Stomach (tissue), 9 donors: Measurements from ENCODE around the gene NOS3. TPM values are rescaled to one million over a fixed set of nuclear protein-coding genes. Genes with fewer than 3 reads are reported as not detected.

Experiments used
- DNase-seq, 2 donors: peaks; one replicate each; pipeline versions ENCODE4 v3.0.0 to v3.0.0-alpha.2; 2013 to 2019
- H3K27ac ChIP-seq, 5 donors: fragments of 200-600 bp in 4 of 5; sonication (generic) in 4 of 5; one replicate each; pipeline ENCODE4 v1.5.1; 2013 to 2019; ENCODE audit warnings: mild to moderate bottlenecking in 1 of 5, moderate library complexity in 1 of 5
- H3K27me3 ChIP-seq, 3 donors: fragments of 200-600 bp; sonication (generic); one replicate each; pipeline ENCODE4 v1.5.1; 2017 to 2019; ENCODE audit warnings: mixed run types in 1 of 3
- H3K36me3 ChIP-seq, 4 donors: fragments of 200-600 bp; sonication (generic); 1 replicate in 3 of 4; 2 replicates in 1 of 4; pipeline ENCODE4 v1.5.1; 2016 to 2019
- H3K4me1 ChIP-seq, 4 donors: fragments of 200-600 bp; sonication (generic); one replicate each; pipeline ENCODE4 v1.5.1; 2016 to 2019
- H3K4me3 ChIP-seq, 4 donors: fragments of 200-600 bp; sonication (generic) in 3 of 4; one replicate each; pipeline ENCODE4 v1.5.1; 2016 to 2019; ENCODE audit warnings: mild to moderate bottlenecking in 1 of 4
- H3K9me3 ChIP-seq, 4 donors: fragments of 200-600 bp; sonication (generic); one replicate each; pipeline ENCODE4 v1.5.1; 2016 to 2019
- EP300 ChIP-seq: sonication (generic); formaldehyde crosslinking; IDR thresholded peaks from one replicate; pipeline ENCODE4 v1.6.1; 2017; ENCODE audit warnings: antibody characterized with exemption
- POLR2A ChIP-seq, 4 donors: fragments of 450-650 bp; IDR thresholded peaks; one replicate each; pipeline ENCODE4 v1.6.1; 2016; ENCODE audit warnings: antibody characterized with exemption in 4 of 4, control low read depth in 2 of 4, mild to moderate bottlenecking in 1 of 4, moderate library complexity in 1 of 4
- POLR2AphosphoS5 ChIP-seq, 3 donors: sonication (generic); formaldehyde crosslinking; IDR thresholded peaks; one replicate each; pipeline ENCODE4 v1.6.1; 2016; ENCODE audit warnings: antibody characterized with exemption in 3 of 3
- WGBS, 5 donors: extraction: QIAGEN DNeasy Blood & Tissue Kit in 3 of 5; methylation state at CpG; one replicate each; pipeline versions ENCODE4 v1.1.5 to v1.1.7; 2013 to 2018; 5-methylcytosine and 5-hydroxymethylcytosine counted together
- intact Hi-C: fragments of 100-400 bp; cut with DNase I; formaldehyde crosslinking; loops from one replicate; pipeline ENCODE4 v1.15.1; 2023; ENCODE audit warnings: low total_unique reads
- polyA plus RNA-seq, 3 donors: library from polyadenylated mRNA; stranded (reverse); fragments of 200-250 nt; gene quantifications; one replicate each; pipeline ENCODE4 v1.2.3, GENCODE V29; 2013
- total RNA-seq, 5 donors: library from RNA; depleted of rRNA; stranded (reverse); fragments of >200 nt; gene quantifications; one replicate each; pipeline versions ENCODE4 v1.1.0 to v1.2.3, GENCODE V29; 2014 to 2016
- TF ChIP-seq, protein P1 (sequence below), 7 experiments: fragments of 450-650 bp in 4 of 7; fragments of 200-600 bp in 3 of 7; sonication (generic) in 3 of 7; IDR thresholded peaks; one replicate each; pipeline ENCODE4 v1.5.1; 2016 to 2019; ENCODE audit warnings: antibody characterized with exemption in 7 of 7, control low read depth in 2 of 7, mild to moderate bottlenecking in 1 of 7
- donor health status: healthy with polysubstance abuse.
- donor health status: Bipolar disorder and iron deficiency.
- donor health status: healthy.

Gene NOS3
- total and polyA plus RNA-seq, 8 donors: 2.5 to 45.1 (median 7.5) TPM

- 13 to 33% (median 24%) methylated on average over 12 to 37 of the region's 38 CpGs for WGBS, 5 donors
- TF ChIP-seq, protein P1, sequence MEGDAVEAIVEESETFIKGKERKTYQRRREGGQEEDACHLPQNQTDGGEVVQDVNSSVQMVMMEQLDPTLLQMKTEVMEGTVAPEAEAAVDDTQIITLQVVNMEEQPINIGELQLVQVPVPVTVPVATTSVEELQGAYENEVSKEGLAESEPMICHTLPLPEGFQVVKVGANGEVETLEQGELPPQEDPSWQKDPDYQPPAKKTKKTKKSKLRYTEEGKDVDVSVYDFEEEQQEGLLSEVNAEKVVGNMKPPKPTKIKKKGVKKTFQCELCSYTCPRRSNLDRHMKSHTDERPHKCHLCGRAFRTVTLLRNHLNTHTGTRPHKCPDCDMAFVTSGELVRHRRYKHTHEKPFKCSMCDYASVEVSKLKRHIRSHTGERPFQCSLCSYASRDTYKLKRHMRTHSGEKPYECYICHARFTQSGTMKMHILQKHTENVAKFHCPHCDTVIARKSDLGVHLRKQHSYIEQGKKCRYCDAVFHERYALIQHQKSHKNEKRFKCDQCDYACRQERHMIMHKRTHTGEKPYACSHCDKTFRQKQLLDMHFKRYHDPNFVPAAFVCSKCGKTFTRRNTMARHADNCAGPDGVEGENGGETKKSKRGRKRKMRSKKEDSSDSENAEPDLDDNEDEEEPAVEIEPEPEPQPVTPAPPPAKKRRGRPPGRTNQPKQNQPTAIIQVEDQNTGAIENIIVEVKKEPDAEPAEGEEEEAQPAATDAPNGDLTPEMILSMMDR (IDR thresholded peaks at IDR 0.05): peak in 1 of 7 experiments; percentile 8
- no peak for TF ChIP-seq POLR2AphosphoS5 (IDR thresholded peaks at IDR 0.05)
- H3K36me3 ChIP-seq: peaks cover 0 to 13% (median 7%) of the 10 kb centered on the region in 4 donors
- peaks cover 0 to 58% (median 25%) of the 10 kb centered on the region in 3 donors for H3K27me3 ChIP-seq
- intact Hi-C loops: no loop called here
- DNase-seq: peak in 1 of 2 donors; percentile 93
- peak overlapping the region; percentile 28 to 38 (median 34) for H3K4me3 ChIP-seq
- no peaks in the 10 kb centered on the region for H3K9me3 ChIP-seq
- H3K4me1 ChIP-seq: peaks cover 16 to 42% (median 23%) of the 10 kb centered on the region in 4 donors
- H3K27ac ChIP-seq: peak overlapping the region; percentile 23 to 78 (median 56)
Measured at GRCh38 chr7:150955519-150956394, 35.1 kb upstream of the NOS3 start.

- peak overlapping the region in 4 of 5 donors; percentile 2 to 78 (median 40) for H3K27ac ChIP-seq
- peaks cover 0 to 5% (median 2%) of the 10 kb centered on the region in 4 donors for H3K36me3 ChIP-seq
- TF ChIP-seq, protein P1 (IDR thresholded peaks at IDR 0.05): no peak
- TF ChIP-seq POLR2A (IDR thresholded peaks at IDR 0.05): no peak
- TF ChIP-seq POLR2AphosphoS5 (IDR thresholded peaks at IDR 0.05): no peak
- TF ChIP-seq EP300: no peak
- peaks cover 19 to 50% (median 26%) of the 10 kb centered on the region in 4 donors for H3K4me1 ChIP-seq
- no peaks in the 10 kb centered on the region for H3K9me3 ChIP-seq
- H3K27me3 ChIP-seq: peaks cover 0 to 60% (median 25%) of the 10 kb centered on the region in 3 donors
- WGBS, 5 donors: 86 to 94% (median 91%) methylated on average over 7 to 9 of the region's 9 CpGs
- DNase-seq: no peak
- intact Hi-C loops: no loop called here
- no peak overlapping the region for H3K4me3 ChIP-seq
Measured at GRCh38 chr7:150956395-150957132, 34.3 kb upstream of the NOS3 start.

- H3K27ac ChIP-seq: peak overlapping the region in 2 of 5 donors; percentile 71 to 78
- 76 to 83% (median 78%) methylated on average over 25 to 26 of the region's 26 CpGs for WGBS, 5 donors
- H3K9me3 ChIP-seq: no peaks in the 10 kb centered on the region
- H3K4me3 ChIP-seq: no peak overlapping the region
- no peak for TF ChIP-seq EP300
- TF ChIP-seq, protein P1 (IDR thresholded peaks at IDR 0.05): no peak
- TF ChIP-seq POLR2A (IDR thresholded peaks at IDR 0.05): no peak
- no peak for TF ChIP-seq POLR2AphosphoS5 (IDR thresholded peaks at IDR 0.05)
- no peak for DNase-seq
- H3K4me1 ChIP-seq: peaks cover 19 to 58% (median 32%) of the 10 kb centered on the region in 4 donors
- intact Hi-C loops: no loop called here
- no peaks in the 10 kb centered on the region for H3K36me3 ChIP-seq
- H3K27me3 ChIP-seq: peaks cover 0 to 68% (median 32%) of the 10 kb centered on the region in 3 donors
Measured at GRCh38 chr7:150957133-150958020, 33.4 kb upstream of the NOS3 start.
